ENCODE measurements around the gene CLEC4M. TPM values are rescaled to one million over a fixed set of nuclear protein-coding genes. Genes with fewer than 3 reads are reported as not detected.
A peak's percentile ranks its signal among the peaks of the same experiment; 100 is the strongest.

CLEC4M gene
- total and polyA plus RNA-seq, 2 experiments from 2014 or later = not detected

- DNase-seq (ENCODE audit: low spot score) (peak; percentile 23), ATAC-seq (no peak)
- Histone ChIP-seq H3K79me2 (replicated peaks; ENCODE audit: insufficient read depth) (no peaks in the 10 kb centered on the region), H2AFZ (peak overlapping the region; percentile 56; the same call in 1 of the 2 replicates), H3K9me2 (ENCODE audit: insufficient read depth) (no peaks in the 10 kb centered on the region), H3K4me1 (ENCODE audit: insufficient read depth) (no peaks in the 10 kb centered on the region), H4K20me1 (replicated peaks; ENCODE audit: insufficient read depth) (no peaks in the 10 kb centered on the region), H3F3A (replicated peaks; ENCODE audit: low read depth) (no peaks in the 10 kb centered on the region), H3K4me2 (no peak overlapping the region), H3K4me3 (no peak overlapping the region), H3K27me3 (ENCODE audit: insufficient read depth) (peaks cover 4% of the 10 kb centered on the region; the same call in 1 of the 2 replicates), H3K36me3 (ENCODE audit: insufficient read depth) (no peaks in the 10 kb centered on the region), H3K27ac (ENCODE audit: low read depth) (no peak overlapping the region)
- no peak for TF ChIP-seq STAT1 (IDR thresholded peaks at IDR 0.05; ENCODE audit: unreplicated experiment)
- no peak for TF ChIP-seq CREB1 (CRISPR knock-in tag; IDR thresholded peaks at IDR 0.05; ENCODE audit: low read depth)
- no peak for TF ChIP-seq EZH2phosphoT487 (IDR thresholded peaks at IDR 0.05; ENCODE audit: unreplicated experiment)
- no peak for TF ChIP-seq ZNF331 (CRISPR knock-in tag; IDR thresholded peaks at IDR 0.05; ENCODE audit: low read depth)
- no peak for TF ChIP-seq NANOG (IDR thresholded peaks at IDR 0.05; ENCODE audit: borderline replicate concordance)
- no peak for TF ChIP-seq POLR2AphosphoS5 (IDR thresholded peaks at IDR 0.05; ENCODE audit: low read depth)
- no peak for TF ChIP-seq CTCF (conservative IDR thresholded peaks at IDR 0.05; ENCODE audit: low read depth in 2 of 2)
- TF ChIP-seq, protein P1, sequence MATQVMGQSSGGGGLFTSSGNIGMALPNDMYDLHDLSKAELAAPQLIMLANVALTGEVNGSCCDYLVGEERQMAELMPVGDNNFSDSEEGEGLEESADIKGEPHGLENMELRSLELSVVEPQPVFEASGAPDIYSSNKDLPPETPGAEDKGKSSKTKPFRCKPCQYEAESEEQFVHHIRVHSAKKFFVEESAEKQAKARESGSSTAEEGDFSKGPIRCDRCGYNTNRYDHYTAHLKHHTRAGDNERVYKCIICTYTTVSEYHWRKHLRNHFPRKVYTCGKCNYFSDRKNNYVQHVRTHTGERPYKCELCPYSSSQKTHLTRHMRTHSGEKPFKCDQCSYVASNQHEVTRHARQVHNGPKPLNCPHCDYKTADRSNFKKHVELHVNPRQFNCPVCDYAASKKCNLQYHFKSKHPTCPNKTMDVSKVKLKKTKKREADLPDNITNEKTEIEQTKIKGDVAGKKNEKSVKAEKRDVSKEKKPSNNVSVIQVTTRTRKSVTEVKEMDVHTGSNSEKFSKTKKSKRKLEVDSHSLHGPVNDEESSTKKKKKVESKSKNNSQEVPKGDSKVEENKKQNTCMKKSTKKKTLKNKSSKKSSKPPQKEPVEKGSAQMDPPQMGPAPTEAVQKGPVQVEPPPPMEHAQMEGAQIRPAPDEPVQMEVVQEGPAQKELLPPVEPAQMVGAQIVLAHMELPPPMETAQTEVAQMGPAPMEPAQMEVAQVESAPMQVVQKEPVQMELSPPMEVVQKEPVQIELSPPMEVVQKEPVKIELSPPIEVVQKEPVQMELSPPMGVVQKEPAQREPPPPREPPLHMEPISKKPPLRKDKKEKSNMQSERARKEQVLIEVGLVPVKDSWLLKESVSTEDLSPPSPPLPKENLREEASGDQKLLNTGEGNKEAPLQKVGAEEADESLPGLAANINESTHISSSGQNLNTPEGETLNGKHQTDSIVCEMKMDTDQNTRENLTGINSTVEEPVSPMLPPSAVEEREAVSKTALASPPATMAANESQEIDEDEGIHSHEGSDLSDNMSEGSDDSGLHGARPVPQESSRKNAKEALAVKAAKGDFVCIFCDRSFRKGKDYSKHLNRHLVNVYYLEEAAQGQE (IDR thresholded peaks at IDR 0.05; ENCODE audit: unreplicated experiment) = no peak
- Mint-ChIP-seq H3K27ac (no peak overlapping the region), H3K4me3 (no peak overlapping the region), H3K4me1 (peaks cover 4% of the 10 kb centered on the region; the same call in 1 of the 3 replicates), H3K9me3 (no peaks in the 10 kb centered on the region; the same call in 2 of the 3 replicates), H3K36me3 (ENCODE audit: low read depth) (no peaks in the 10 kb centered on the region), H3K27me3 (ENCODE audit: insufficient read depth, low read depth, poor library complexity) (peaks cover under 1% of the 10 kb centered on the region)
Measured at GRCh38 chr19:7737215-7737614, 25.8 kb upstream of the CLEC4M start.

GRCh38 chr19:7738023-7738422 is 25.0 kb upstream of the CLEC4M start:
- Histone ChIP-seq H3K4me2 (no peak overlapping the region), H3K27ac (ENCODE audit: low read depth) (no peak overlapping the region), H3K4me1 (ENCODE audit: insufficient read depth) (no peaks in the 10 kb centered on the region), H3K9me2 (ENCODE audit: insufficient read depth) (no peaks in the 10 kb centered on the region), H3K4me3 (no peak overlapping the region), H4K20me1 (replicated peaks; ENCODE audit: insufficient read depth) (no peaks in the 10 kb centered on the region), H3K79me2 (replicated peaks; ENCODE audit: insufficient read depth) (no peaks in the 10 kb centered on the region), H3F3A (replicated peaks; ENCODE audit: low read depth) (no peaks in the 10 kb centered on the region), H3K27me3 (ENCODE audit: insufficient read depth) (no peaks in the 10 kb centered on the region), H2AFZ (no peak overlapping the region), H3K36me3 (ENCODE audit: insufficient read depth) (no peaks in the 10 kb centered on the region)
- Mint-ChIP-seq H3K4me1 (peaks cover 4% of the 10 kb centered on the region; the same call in 2 of the 3 replicates), H3K4me3 (no peak overlapping the region), H3K27ac (no peak overlapping the region), H3K36me3 (ENCODE audit: low read depth) (no peaks in the 10 kb centered on the region), H3K9me3 (no peaks in the 10 kb centered on the region; the same call in 2 of the 3 replicates), H3K27me3 (ENCODE audit: insufficient read depth, low read depth, poor library complexity) (no peaks in the 10 kb centered on the region)
- DNase-seq (ENCODE audit: low spot score) (no peak), ATAC-seq (no peak)
- TF ChIP-seq, protein P2, sequence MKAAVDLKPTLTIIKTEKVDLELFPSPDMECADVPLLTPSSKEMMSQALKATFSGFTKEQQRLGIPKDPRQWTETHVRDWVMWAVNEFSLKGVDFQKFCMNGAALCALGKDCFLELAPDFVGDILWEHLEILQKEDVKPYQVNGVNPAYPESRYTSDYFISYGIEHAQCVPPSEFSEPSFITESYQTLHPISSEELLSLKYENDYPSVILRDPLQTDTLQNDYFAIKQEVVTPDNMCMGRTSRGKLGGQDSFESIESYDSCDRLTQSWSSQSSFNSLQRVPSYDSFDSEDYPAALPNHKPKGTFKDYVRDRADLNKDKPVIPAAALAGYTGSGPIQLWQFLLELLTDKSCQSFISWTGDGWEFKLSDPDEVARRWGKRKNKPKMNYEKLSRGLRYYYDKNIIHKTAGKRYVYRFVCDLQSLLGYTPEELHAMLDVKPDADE (IDR thresholded peaks at IDR 0.05) = no peak
- TF ChIP-seq ZNF331 (CRISPR knock-in tag; IDR thresholded peaks at IDR 0.05; ENCODE audit: low read depth) = no peak
- no peak for TF ChIP-seq CTCF (conservative IDR thresholded peaks at IDR 0.05; ENCODE audit: low read depth in 2 of 2)
- TF ChIP-seq ZNF114 (CRISPR knock-in tag; IDR thresholded peaks at IDR 0.05) = no peak
- no peak for TF ChIP-seq EZH2phosphoT487 (IDR thresholded peaks at IDR 0.05; ENCODE audit: unreplicated experiment)
- no peak for TF ChIP-seq NANOG (IDR thresholded peaks at IDR 0.05; ENCODE audit: borderline replicate concordance)
- no peak for TF ChIP-seq JUNB (IDR thresholded peaks at IDR 0.05; ENCODE audit: unreplicated experiment)
- no peak for TF ChIP-seq POLR2AphosphoS5 (IDR thresholded peaks at IDR 0.05; ENCODE audit: low read depth)
- TF ChIP-seq, protein P1 (IDR thresholded peaks at IDR 0.05; ENCODE audit: unreplicated experiment) = no peak
- no peak for TF ChIP-seq CREB1 (CRISPR knock-in tag; IDR thresholded peaks at IDR 0.05; ENCODE audit: low read depth)

All from GM23338 (cell line).